ENCODE data around the gene MUC6.
A peak's percentile ranks its signal among the peaks of the same experiment; 100 is the strongest.

Gene MUC6, protein sequence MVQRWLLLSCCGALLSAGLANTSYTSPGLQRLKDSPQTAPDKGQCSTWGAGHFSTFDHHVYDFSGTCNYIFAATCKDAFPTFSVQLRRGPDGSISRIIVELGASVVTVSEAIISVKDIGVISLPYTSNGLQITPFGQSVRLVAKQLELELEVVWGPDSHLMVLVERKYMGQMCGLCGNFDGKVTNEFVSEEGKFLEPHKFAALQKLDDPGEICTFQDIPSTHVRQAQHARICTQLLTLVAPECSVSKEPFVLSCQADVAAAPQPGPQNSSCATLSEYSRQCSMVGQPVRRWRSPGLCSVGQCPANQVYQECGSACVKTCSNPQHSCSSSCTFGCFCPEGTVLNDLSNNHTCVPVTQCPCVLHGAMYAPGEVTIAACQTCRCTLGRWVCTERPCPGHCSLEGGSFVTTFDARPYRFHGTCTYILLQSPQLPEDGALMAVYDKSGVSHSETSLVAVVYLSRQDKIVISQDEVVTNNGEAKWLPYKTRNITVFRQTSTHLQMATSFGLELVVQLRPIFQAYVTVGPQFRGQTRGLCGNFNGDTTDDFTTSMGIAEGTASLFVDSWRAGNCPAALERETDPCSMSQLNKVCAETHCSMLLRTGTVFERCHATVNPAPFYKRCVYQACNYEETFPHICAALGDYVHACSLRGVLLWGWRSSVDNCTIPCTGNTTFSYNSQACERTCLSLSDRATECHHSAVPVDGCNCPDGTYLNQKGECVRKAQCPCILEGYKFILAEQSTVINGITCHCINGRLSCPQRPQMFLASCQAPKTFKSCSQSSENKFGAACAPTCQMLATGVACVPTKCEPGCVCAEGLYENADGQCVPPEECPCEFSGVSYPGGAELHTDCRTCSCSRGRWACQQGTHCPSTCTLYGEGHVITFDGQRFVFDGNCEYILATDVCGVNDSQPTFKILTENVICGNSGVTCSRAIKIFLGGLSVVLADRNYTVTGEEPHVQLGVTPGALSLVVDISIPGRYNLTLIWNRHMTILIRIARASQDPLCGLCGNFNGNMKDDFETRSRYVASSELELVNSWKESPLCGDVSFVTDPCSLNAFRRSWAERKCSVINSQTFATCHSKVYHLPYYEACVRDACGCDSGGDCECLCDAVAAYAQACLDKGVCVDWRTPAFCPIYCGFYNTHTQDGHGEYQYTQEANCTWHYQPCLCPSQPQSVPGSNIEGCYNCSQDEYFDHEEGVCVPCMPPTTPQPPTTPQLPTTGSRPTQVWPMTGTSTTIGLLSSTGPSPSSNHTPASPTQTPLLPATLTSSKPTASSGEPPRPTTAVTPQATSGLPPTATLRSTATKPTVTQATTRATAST (N-terminal part only)

GRCh38 chr11:1036303-1036923 lies at the start of gene MUC6:
Gene MUC6 (minus strand): TSS chr11:1036718. CDS start chr11:1036655, 63 bp downstream.
- DNase-seq = peak; percentile 75

DNA sequence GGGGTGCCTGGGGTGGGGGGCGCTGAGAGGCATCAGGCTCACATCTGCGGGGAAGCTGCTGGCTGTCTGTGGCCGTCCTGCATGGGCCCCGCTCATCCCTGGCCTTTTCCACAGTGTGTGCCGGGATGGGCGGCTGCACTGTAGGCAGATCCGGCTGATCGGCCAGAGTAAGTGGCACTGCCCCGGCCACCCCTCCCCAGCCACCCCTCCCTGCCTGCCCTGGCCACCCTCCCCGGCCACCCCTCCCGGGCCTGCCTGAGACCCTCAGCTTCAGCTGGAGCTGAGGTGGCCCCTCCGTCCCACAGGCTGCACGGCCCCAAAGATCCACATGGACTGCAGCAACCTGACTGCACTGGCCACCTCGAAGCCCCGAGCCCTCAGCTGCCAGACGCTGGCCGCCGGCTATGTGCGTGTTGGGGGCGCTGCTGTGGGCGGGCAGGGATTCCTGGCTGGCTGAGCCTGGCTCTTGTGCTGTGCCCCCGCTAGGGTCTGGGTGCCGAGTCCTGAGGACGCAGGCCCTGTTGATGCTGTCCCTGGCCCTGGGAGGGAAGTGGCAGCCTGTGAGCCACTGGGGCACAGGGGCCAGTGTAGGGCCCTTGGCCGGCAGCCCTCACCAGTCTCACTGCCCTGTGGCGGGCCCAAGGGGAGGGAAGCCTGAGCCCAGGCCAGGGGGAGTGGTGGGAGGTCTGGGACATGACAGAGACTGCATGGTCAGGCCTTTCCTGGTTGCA lies 49.1 kb upstream of the MUC6 start:
- no peak for DNase-seq

- no peak for DNase-seq
These were observed 48.3 kb upstream of the MUC6 start for GRCh38 chr11:1084561-1085439.

DNA sequence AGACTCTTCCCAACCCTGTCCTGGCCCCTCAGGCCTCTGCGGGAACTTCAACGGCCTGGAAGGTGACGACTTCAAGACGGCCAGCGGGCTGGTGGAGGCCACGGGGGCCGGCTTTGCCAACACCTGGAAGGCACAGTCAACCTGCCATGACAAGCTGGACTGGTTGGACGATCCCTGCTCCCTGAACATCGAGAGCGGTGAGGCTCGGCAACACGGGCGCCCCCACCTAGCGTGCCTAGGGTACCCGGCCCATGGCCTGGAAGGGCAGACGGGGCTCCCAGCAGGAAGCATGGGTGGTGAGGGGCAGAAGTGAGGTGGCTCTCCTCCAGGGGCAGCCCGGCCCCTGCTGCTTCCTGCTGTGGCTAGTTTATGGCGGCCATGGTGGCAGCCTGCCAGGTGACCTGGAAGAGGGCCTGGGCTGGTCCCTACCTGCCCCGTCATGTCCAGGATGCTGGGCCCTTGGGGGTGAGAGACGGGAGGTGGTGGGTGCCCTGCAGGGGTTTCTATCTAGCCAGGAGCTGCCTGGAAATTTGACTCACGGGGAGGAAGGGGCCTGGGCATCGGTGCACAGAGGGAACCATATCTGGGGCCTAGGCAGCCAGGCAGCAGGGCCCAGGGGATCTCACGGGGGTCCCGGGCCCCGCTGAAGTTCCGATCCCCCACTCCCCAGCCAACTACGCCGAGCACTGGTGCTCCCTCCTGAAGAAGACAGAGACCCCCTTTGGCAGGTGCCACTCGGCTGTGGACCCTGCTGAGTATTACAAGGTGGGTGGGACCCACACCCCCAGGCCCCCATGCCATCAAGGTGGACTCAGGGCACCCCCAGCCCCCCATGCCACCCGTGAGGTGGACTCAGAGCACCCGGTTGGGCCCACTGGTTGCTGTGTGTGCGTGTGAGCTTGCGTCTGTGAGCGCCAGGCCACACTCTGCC lies 47.4 kb upstream of the MUC6 start:
- DNase-seq = no peak

- no peak for DNase-seq
These were observed 46.5 kb upstream of the MUC6 start for GRCh38 chr11:1082728-1083620.

DNA sequence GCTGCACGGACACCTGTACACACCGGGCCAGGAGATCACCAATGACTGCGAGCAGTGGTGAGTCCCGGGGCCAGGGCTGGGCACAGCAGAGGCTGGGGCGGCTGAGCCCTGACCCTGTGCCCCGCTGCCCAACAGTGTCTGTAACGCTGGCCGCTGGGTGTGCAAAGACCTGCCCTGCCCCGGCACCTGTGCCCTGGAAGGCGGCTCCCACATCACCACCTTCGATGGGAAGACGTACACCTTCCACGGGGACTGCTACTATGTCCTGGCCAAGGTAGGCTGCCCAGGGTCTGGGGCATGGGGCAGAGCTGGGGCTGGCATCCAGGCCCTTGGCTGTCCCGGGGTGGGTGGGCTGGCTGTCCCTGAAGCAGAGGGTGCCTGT lies 45.8 kb upstream of the MUC6 start:
- no peak for DNase-seq

- no peak for DNase-seq
These were observed 45.2 kb upstream of the MUC6 start for GRCh38 chr11:1081601-1082311.

- no peak for DNase-seq
These were observed 41.7 kb upstream of the MUC6 start for GRCh38 chr11:1078191-1078601.

- no peak for DNase-seq
These were observed 41.0 kb upstream of the MUC6 start for GRCh38 chr11:1077417-1078119.

GRCh38 chr11:1077033-1077416 lies 40.5 kb upstream of the MUC6 start:
- no peak for DNase-seq

DNA sequence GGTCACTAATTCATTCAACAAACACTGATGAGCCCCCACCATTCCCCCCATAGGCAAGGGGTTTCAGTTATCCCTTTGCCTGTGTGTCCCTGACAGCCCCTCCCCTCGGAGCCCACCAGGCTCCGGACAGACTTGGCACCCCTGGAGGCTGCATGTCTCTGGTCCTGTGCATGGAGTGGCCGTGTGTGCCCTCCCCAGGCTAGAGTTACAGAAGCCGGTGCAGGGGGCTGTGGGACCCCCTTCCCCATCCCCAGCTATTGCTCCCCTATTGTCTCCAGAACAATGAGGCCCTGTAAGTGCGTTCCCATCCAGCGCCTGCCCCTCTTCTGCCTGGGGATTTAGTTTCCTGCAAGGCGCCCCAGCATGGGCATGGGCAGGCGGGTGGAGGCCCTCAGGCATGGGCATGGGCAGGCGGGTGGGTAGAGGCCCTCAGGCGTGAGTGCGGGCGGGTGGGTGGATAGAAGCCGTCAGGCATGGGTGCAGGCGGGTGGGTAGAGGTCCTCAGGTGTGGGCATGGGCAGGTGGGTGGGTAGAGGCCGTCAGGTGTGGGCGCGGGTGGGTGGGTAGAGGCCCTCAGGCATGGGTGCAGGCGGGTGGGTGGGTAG lies 39.6 kb upstream of the MUC6 start:
- no peak for DNase-seq

DNA sequence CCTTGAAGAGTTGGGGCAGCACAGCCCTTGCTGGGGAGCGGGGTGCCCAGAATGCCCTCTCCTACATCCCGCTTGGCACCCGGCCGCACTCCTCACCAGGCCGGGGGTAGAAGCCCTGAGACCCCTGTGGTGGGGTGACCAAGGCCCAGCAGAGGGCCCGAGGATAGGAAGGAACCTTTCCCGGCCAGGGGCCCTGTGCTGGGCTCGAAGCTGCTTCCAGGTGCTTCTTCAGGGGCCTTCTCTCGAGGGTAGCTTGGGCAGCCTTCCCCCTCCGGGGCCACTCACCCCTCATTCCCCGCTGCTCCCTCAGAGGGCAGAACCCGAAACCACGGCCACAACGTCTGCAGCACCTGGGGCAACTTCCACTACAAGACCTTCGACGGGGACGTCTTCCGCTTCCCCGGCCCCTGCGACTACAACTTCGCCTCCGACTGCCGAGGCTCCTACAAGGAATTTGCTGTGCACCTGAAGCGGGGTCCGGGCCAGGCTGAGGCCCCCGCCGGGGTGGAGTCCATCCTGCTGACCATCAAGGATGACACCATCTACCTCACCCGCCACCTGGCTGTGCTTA lies 38.9 kb upstream of the MUC6 start:
- DNase-seq = no peak

DNA sequence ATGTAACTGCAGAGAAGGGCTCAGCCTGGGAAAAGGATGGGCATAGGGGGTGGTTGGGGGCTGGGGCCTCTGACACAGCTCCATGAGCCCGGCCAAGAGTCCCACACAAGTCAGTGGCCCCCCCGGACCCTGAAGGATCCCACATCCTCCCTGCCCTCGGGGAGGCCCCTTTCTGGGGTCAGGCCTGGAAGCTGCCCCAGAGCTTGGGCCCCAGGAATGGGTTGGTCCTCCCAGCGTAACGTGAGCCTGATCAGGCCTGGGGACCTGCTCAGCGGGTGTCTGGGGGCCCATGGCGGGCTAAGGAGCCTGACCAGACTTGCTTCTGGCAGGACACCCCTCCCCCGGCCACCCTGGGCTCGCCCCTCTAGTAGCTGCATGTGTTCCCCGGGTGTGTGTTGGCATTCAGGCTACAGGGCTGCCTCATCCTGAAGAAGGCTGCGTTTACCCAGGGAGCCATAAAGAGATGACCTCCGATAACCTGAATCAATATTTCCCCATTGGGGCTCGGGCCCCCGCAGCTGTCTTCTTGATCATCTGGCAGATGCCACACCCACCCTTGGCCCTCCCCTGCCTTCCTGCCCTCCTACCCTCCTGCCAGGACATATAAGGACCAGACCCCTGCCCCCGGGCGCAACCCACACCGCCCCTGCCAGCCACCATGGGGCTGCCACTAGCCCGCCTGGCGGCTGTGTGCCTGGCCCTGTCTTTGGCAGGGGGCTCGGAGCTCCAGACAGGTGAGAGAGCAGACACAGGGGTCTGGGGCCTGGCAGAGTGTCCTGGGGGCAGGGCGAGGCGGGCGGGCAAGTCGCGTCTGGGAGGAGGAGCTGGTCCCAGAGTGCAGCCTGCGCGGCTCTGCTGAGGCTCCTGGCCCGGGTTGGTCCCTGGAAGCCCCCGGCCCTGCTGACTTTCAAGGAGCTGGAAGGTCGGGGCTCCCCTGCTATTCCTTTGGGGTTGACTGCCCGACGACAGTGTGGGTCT lies 38.0 kb upstream of the MUC6 start, which contains the start of gene MUC2:
Gene MUC2, plus strand, starts transcription at position 631 of the 978 bp plus-strand sequence.
- DNase-seq = no peak

DNA sequence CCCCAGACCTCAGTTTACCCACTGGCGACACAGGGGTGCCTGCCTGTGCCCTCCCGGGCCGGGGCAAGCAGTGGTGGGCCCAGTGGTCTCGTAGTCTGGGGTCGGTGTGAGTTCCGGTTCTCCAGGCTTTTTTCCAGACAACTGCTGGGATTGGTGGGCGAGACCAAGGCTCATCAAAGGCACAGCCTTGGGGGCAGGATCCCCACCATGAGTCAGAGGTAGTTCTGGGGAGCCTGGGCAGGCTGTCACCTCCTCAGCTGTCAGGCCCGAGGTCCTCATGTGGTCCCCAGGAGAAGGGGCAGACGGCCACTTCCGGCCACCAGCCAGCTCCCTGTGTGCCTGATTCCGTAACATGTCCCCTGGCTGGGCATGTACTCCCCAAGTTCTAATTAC lies 37.3 kb upstream of the MUC6 start:
- DNase-seq = no peak

GRCh38 chr11:1073261-1073724 lies 36.8 kb upstream of the MUC6 start:
- no peak for DNase-seq

All from COR-L47 (cell line).